Posterior vena cava (tissue), 2 donors: ENCODE results near the gene CSF1. TPM values are rescaled to one million over a fixed set of nuclear protein-coding genes. Genes with fewer than 3 reads are reported as not detected.
A peak's percentile ranks its signal among the peaks of the same experiment; 100 is the strongest.
"Not testable (repeated sequence)": the region's sequence is repeated elsewhere in the genome, so short reads cannot be mapped to it uniquely, and the experiment has no call there.

Experiments used
- DNase-seq: peaks from one replicate; pipeline ENCODE4 v3.0.0-alpha.2; 2020; ENCODE audit warnings: low spot score
- intact Hi-C, 2 donors: fragments of 100-400 bp; cut with DNase I; formaldehyde crosslinking; loops; one replicate each; pipeline versions ENCODE4 v1.14.1 to v1.14.2; 2022 to 2023
- total RNA-seq, 2 donors: library from RNA; stranded (reverse); fragmentation: NEBNext Ultra II Directional; extraction: Animal tissue kit (Norgen Biotek cat#: 25700); gene quantifications; one replicate each; pipeline ENCODE4 v1.2.1, GENCODE V29; 2021
- donor health status: DM: yes; HTN: yes; CAD: no.
- donor health status: DM: yes; HTN: yes; CAD: no.

CSF1 gene
- total RNA-seq, 2 donors from 2014 or later: 64.1 to 68.7 TPM

- DNase-seq, intact Hi-C loops: not testable (repeated sequence)
Observed at GRCh38 chr1:109951501-109951900, 40.9 kb downstream of the CSF1 start.

DNA sequence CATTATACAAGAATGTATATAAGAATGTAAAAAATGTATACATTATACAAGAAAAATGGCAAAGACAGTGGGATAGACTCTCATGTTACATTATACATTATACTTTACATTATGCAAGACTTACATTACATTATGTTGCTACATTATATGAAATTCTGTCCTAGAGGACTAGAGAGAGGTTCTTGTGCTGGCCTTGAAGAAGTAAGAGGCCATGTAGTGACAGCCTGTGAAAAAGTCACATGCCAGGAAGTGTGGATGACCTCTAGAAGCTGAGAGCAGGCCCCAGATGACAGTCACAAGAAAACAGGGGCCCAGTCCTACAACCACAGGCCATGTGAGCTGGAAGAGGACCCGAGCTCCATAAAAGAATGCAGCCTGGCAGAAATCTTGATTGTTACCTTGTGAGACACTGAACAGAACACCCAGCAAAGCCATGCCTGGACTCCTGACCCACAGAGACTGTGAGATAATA, 43.4 kb downstream of the CSF1 start:
- DNase-seq: no peak

GRCh38 chr1:109959632-109959973, 49.0 kb downstream of the CSF1 start:
- no peak for DNase-seq
- intact Hi-C loops: no loop called here

More for the DNA sequence above, 43.4 kb downstream of the CSF1 start:
- intact Hi-C loops: no loop called here

GRCh38 chr1:109959974-109960744, 49.5 kb downstream of the CSF1 start:
- intact Hi-C loops: no loop called here

DNA sequence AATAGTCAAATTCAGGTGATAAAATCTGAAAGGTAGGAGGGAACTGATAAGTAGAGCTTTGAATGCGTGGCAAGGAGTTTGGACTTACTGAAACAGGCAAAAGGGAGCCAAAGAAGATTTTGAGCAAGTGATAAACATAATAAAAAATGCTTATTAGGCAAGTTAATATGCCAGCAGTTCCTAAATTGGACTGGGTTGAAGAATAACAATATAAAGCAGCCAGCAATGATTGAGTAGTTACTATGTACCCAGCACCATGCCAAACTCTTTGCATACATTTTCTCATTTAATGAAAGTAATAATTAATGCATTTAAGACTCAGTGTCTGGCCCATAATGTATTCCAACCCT, 50.1 kb downstream of the CSF1 start:
- intact Hi-C loops: no loop called here
- no peak for DNase-seq

More at GRCh38 chr1:109959974-109960744, 49.5 kb downstream of the CSF1 start:
- DNase-seq: no peak

- DNase-seq: no peak
- intact Hi-C loops: no loop called here
Observed at GRCh38 chr1:109963864-109964263, 53.2 kb downstream of the CSF1 start.

GRCh38 chr1:109969146-109969829, 58.6 kb downstream of the CSF1 start:
- DNase-seq: no peak
- intact Hi-C loops: no loop called here

GRCh38 chr1:109969907-109970306, 59.3 kb downstream of the CSF1 start:
- intact Hi-C loops: no loop called here
- DNase-seq: no peak

DNA sequence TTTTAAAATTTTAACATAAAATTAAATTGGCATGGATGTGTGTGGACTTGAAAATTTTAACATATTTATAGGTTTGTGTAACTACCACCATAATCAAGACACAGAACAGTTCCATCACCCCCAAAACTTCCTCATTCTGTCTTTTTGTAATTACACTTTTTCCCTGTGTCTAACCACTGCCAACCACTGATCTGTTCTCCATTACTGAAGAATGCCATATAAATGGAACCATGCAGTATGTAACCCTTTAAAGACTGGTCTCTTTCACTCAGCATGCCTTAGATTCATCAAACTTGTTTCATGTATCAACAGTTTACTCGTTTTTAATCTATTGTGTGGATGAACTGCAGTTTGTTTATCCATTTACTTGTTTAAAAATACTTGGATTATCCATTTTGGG, 60.9 kb downstream of the CSF1 start:
- no peak for DNase-seq
- intact Hi-C loops: no loop called here

DNA sequence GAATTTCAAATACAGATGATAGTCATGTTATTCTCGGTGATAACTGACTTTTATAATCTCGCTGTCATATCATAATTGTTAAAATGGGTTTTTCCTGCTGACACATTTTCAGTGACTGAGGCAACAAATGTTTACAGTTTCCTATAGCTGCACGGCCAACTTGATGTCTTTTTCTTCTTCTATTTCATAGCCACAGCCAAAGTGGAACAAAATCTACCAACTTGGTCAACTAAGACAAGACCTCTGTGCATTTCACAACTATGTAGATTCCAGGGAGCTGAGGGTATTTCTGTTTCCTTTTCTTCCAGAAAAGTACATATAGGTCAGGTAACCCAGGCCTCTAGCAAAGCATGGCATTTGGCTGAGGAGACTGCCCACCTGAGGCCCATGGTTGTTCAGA, 63.5 kb downstream of the CSF1 start:
- intact Hi-C loops: no loop called here
- DNase-seq: no peak

- DNase-seq: no peak
- intact Hi-C loops: loop anchor here in 1 of 2 donors (5.0 kb wide), 1 partner anchor 53 kb away; no protein-coding TSS in a partner anchor
Observed at GRCh38 chr1:109975718-109976117, 65.1 kb downstream of the CSF1 start.

DNA sequence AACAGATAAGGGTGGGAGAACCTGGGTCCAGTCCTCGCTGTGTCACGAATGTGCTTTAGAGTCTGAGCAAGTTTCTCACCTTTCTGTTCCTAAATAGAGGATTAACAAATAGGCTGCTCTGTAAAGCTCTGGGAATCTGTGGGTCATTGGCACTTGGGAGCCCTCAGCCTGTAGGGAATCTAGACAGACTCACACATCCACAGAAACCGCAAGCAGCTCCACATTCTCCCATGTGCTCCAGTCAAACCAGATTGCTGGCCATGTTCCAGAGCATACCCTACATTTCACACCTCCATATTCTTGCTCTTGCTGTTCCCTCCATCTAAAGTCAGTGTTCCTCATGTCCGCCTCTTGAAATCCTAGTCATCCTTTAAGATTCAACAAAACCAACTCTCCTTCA, 66.1 kb downstream of the CSF1 start:
- intact Hi-C loops: loop anchor here in 1 of 2 donors (5.0 kb wide), 1 partner anchor 54 kb away; no protein-coding TSS in a partner anchor
- no peak for DNase-seq

DNA sequence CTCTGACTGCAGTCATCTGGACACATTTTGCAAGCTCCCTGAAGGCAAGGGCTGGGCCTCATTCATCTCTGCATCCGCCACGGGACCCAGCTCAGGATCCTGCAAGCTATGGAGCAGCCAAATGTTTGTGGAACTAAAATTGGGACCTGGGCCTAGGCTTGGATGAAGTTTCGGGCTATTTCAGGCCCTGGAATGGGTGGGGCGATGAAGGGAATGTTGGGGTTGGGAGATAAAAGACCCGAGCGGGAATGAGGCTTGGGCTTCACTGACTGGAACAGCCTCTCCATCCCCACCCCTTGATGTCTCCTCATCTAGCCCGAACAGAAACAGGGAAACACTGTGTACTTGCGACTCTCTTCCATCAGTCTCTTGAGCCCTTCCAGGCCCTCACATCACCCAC, 66.6 kb downstream of the CSF1 start:
- intact Hi-C loops: loop anchor here in 1 of 2 donors (5.0 kb wide), 1 partner anchor 55 kb away; no protein-coding TSS in a partner anchor
- no peak for DNase-seq

- peak; percentile 87 for DNase-seq
- intact Hi-C loops: loop anchor here in 1 of 2 donors (5.0 kb wide), 1 partner anchor 56 kb away; no protein-coding TSS in a partner anchor
Observed at GRCh38 chr1:109977657-109978378, 67.2 kb downstream of the CSF1 start.

DNA sequence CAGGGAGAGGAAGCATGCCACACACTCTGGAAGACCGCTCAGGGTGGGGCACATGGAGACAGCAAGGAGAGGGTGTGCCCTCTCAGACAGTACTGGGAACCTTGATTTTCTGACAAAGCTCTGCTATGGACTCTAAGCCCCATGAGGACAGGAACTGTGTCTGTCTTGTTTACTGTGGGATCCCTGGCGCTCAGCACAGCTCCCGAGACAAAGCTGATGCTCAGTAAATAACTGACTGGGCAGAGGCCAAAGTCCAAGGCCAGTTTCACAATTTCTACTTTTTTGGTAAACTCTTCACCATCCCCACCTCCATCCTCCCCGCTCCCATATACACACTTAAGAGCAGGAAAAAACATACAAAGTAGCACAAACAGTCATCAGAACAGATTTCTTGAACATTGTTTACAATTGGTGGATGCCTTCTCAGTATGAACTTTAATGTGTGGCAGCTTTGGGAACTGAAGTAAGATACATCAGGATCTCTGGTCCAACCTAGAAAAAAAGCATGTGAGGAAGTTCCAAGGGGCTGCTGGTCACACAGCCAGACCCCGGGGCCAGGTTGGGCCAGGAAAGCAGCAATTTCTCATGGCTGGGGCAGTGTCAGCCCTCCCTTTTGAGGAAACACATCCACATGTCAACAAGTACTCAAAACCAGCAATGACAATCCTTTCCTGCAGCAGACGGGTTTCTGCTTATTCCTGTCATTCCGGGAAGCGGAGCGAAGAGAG, 68.3 kb downstream of the CSF1 start:
- intact Hi-C loops: loop anchor here in 1 of 2 donors (5.0 kb wide), 1 partner anchor 57 kb away; no protein-coding TSS in a partner anchor
- DNase-seq: no peak

DNA sequence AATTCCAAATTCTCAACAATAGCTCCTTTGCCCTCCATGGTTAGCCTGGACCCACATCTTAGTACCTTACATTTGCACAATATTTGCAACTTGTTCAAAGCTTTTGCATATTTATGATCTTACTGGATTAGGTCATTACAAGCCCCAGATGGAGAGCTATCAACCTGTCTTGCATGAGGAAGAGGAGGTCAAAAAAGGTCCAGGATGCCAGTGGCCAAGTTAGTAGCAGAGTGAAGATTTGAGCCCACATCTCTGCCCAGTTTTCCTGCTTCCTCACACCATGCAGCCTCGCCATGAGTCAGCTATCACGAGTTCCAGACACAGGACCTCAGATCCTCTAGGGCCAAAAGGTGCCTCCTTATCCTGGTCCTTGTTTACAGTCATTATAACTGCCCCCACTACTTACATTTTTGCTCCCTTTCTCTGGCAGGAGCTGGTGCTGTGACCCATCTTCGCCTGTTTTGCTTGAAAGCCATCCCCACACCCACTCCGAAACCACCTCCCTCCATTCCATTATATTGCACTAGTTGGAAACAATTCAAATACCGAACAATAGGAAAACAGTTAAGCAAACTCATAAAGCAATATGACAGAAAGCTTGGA, 68.9 kb downstream of the CSF1 start:
- intact Hi-C loops: loop anchor here (5.0 to 10.0 kb wide), 4 partner anchors 52 to 435 kb away; partner anchors contain the start of gene GNAI3 (in 1 of the 2)
- DNase-seq: no peak
